ENCODE results near the gene LHPP. TPM values are rescaled to one million over a fixed set of nuclear protein-coding genes. Genes with fewer than 3 reads are reported as not detected.

The LHPP gene
- total RNA-seq, 1 donor from 2014 or later: 15.2 TPM

- Mint-ChIP-seq H3K4me1 (ENCODE audit: low read depth) (peaks cover 3% of the 10 kb centered on the region), H3K27ac (peak overlapping the region; percentile 11), H3K27me3 (no peaks in the 10 kb centered on the region), H3K36me3 (ENCODE audit: insufficient read depth) (no peaks in the 10 kb centered on the region), H3K4me3 (ENCODE audit: low read depth) (no peak overlapping the region), H3K9me3 (ENCODE audit: low read depth) (peaks cover 4% of the 10 kb centered on the region)
- TF ChIP-seq CTCF (IDR thresholded peaks at IDR 0.05; ENCODE audit: unreplicated experiment): no peak
- no peak for DNase-seq (ENCODE audit: low spot score, unreplicated experiment)
These were observed 127.3 kb downstream of the LHPP start for GRCh38 chr10:124588736-124589490.

- H3K4me1 Mint-ChIP-seq (ENCODE audit: low read depth): peaks cover 3% of the 10 kb centered on the region
- no peaks in the 10 kb centered on the region for H3K36me3 Mint-ChIP-seq (ENCODE audit: insufficient read depth)
- no peak for DNase-seq (ENCODE audit: low spot score, unreplicated experiment)
- no peak overlapping the region for H3K4me3 Mint-ChIP-seq (ENCODE audit: low read depth)
- no peak for TF ChIP-seq CTCF (IDR thresholded peaks at IDR 0.05; ENCODE audit: unreplicated experiment)
- H3K27ac Mint-ChIP-seq: peak overlapping the region; percentile 11
- no peaks in the 10 kb centered on the region for H3K27me3 Mint-ChIP-seq
- H3K9me3 Mint-ChIP-seq (ENCODE audit: low read depth): peaks cover 4% of the 10 kb centered on the region
These were observed 127.9 kb downstream of the LHPP start for GRCh38 chr10:124589491-124590041.

GRCh38 chr10:124590216-124591122, 128.8 kb downstream of the LHPP start:
- Mint-ChIP-seq H3K27ac (peak overlapping the region; percentile 64), H3K4me3 (ENCODE audit: low read depth) (no peak overlapping the region), H3K4me1 (ENCODE audit: low read depth) (peaks cover 3% of the 10 kb centered on the region), H3K27me3 (no peaks in the 10 kb centered on the region), H3K9me3 (ENCODE audit: low read depth) (peaks cover 4% of the 10 kb centered on the region), H3K36me3 (ENCODE audit: insufficient read depth) (no peaks in the 10 kb centered on the region)
- no peak for TF ChIP-seq CTCF (IDR thresholded peaks at IDR 0.05; ENCODE audit: unreplicated experiment)
- no peak for DNase-seq (ENCODE audit: low spot score, unreplicated experiment)

- TF ChIP-seq CTCF (IDR thresholded peaks at IDR 0.05; ENCODE audit: unreplicated experiment): no peak
- no peak overlapping the region for H3K4me3 Mint-ChIP-seq (ENCODE audit: low read depth)
- H3K27me3 Mint-ChIP-seq: no peaks in the 10 kb centered on the region
- no peaks in the 10 kb centered on the region for H3K36me3 Mint-ChIP-seq (ENCODE audit: insufficient read depth)
- H3K9me3 Mint-ChIP-seq (ENCODE audit: low read depth): peaks cover 4% of the 10 kb centered on the region
- H3K4me1 Mint-ChIP-seq (ENCODE audit: low read depth): peaks cover 3% of the 10 kb centered on the region
- DNase-seq (ENCODE audit: low spot score, unreplicated experiment): no peak
- no peak overlapping the region for H3K27ac Mint-ChIP-seq
These were observed 129.5 kb downstream of the LHPP start for GRCh38 chr10:124591123-124591495.

- no peaks in the 10 kb centered on the region for H3K27me3 Mint-ChIP-seq
These were observed 130.5 kb downstream of the LHPP start for GRCh38 chr10:124592101-124592500.

More at GRCh38 chr10:124592101-124592500, 130.5 kb downstream of the LHPP start:
- DNase-seq (ENCODE audit: low spot score, unreplicated experiment): no peak
- H3K27ac Mint-ChIP-seq: no peak overlapping the region
- peaks cover 6% of the 10 kb centered on the region for H3K4me1 Mint-ChIP-seq (ENCODE audit: low read depth)
- H3K36me3 Mint-ChIP-seq (ENCODE audit: insufficient read depth): no peaks in the 10 kb centered on the region
- H3K9me3 Mint-ChIP-seq (ENCODE audit: low read depth): peaks cover 4% of the 10 kb centered on the region
- no peak for TF ChIP-seq CTCF (IDR thresholded peaks at IDR 0.05; ENCODE audit: unreplicated experiment)
- no peak overlapping the region for H3K4me3 Mint-ChIP-seq (ENCODE audit: low read depth)

Measured in progenitor cell of endocrine pancreas (in vitro differentiated cells).